ENCODE results near the gene ABHD12B.

DNA sequence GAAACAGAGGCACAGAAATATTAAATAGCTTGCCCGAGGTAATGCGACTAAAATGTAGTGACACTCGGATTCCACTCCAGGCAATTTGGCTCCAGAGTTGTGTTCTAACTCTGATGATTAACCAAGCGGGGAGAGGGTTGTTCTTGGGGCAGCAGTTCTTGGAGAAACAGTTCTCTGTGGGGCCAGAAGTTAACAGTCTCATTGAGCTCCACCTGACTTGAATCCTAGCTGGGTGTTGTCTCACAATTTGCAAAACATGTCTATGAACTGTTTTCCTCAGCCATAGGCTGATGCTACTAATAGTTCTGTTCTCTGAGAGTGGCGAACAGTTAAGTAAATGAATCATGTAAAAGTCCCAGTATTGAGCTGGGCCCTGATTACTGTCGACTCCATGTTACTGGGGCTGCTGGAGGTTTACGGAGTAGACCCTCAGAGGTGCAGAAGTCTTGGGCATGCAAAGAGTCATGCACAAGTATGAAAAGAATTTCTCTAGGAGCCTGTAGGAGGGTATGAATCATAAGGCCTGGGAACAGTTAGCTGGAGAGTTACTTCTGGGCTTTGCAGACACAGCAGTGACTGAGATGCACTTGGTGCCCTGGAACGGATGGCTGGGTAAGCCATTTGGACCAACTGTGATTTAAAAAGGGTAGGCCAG is 25.5 kb upstream of the ABHD12B start:
- TF ChIP-seq CTCF (IDR thresholded peaks at IDR 0.05; ENCODE audit: low read length) (no peak), EZH2 (optimal IDR thresholded peaks at IDR 0.05; ENCODE audit: low read depth, low read length) (no peak), EZH2phosphoT487 (IDR thresholded peaks at IDR 0.05; ENCODE audit: low read length) (no peak)

Measured in MM.1S (cell line).